AG04450 (cell line): ENCODE results near the gene RD3L. TPM values are rescaled to one million over a fixed set of nuclear protein-coding genes. Genes with fewer than 3 reads are reported as not detected.

Experiments
- CTCF ChIA-PET: fragments of 300-600, 350-600 bp; formaldehyde crosslinking; extraction: SDS; loops from one replicate; lab custom pipeline; 2022; ENCODE audit warnings: antibody characterized with exemption, inconsistent platforms; lab: Charles Lee
- POLR2A ChIA-PET: fragments of 350-600 bp; formaldehyde crosslinking; extraction: SDS; loops from one replicate; lab custom pipeline; 2021; ENCODE audit warnings: antibody characterized with exemption, inconsistent platforms; lab: Yijun Ruan, JAX
- DNase-seq: peaks from one replicate; pipeline ENCODE4 v3.0.0-alpha.2; 2011; ENCODE audit warnings: low read depth, low spot score
- H3K27ac ChIP-seq: one replicate; pipeline ENCODE4 v1.5.1; 2012; ENCODE audit warnings: low read depth, low read length, control low read depth
- H3K27me3 ChIP-seq: one replicate; pipeline ENCODE4 v1.6.0; 2012; ENCODE audit warnings: low read length; ENCODE audit not compliant: control insufficient read depth, insufficient read depth
- H3K4me3 ChIP-seq: 2 replicates; pipeline ENCODE4 v1.5.1; 2011; ENCODE audit warnings: mild to moderate bottlenecking, low read depth, low read length, control low read depth
- H3K9me3 ChIP-seq: 2 replicates; pipeline ENCODE4 v1.5.1; 2012; ENCODE audit warnings: low read length; ENCODE audit not compliant: control insufficient read depth, insufficient read depth
- polyA plus RNA-seq: library from polyadenylated mRNA; depleted of rRNA; stranded (reverse); fragments of >200 nt; gene quantifications from 2 replicates; pipeline ENCODE4 v1.2.3, GENCODE V29; 2011; rRNA removed
- TF ChIP-seq, protein P1 (sequence below): IDR thresholded peaks from 2 replicates; pipeline ENCODE4 v1.5.1; 2011; ENCODE audit warnings: low read depth, low read length, control low read depth, inconsistent platforms

RD3L gene
- polyA plus RNA-seq, 1 experiment: not detected

DNA sequence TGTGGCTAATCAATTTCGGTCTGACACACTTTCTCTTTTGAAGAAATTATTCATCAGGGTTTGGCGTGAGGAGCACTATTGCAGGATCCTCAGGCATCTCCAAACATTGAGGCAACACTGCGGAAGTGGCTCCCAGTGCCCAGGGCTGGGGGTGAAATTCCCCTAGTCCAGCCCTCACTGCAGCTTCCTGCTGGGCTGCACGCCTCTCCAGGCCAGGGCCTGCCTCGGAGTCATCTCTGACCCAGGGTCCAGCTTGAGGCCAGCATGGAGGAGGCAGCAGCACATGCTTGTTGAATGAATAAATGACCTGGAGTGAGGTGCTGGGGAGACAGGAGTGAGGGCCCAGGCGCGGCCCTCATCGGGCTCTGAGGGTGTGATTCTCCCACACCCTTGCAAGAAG is 50.1 kb downstream of the RD3L start:
- peaks cover 7% of the 10 kb centered on the region for H3K9me3 ChIP-seq
- ChIA-PET CTCF (interaction anchor here (4.7 kb wide), 1 partner anchor 9 kb away, joined by 19 read pairs; no protein-coding TSS in a partner anchor), POLR2A (interaction anchor here (0.6 to 0.7 kb wide), 2 partner anchors 24 to 81 kb away, joined by 3 to 8 read pairs; no protein-coding TSS in a partner anchor)
- no peak for DNase-seq
- H3K27ac ChIP-seq: no peak overlapping the region
- TF ChIP-seq, protein P1, sequence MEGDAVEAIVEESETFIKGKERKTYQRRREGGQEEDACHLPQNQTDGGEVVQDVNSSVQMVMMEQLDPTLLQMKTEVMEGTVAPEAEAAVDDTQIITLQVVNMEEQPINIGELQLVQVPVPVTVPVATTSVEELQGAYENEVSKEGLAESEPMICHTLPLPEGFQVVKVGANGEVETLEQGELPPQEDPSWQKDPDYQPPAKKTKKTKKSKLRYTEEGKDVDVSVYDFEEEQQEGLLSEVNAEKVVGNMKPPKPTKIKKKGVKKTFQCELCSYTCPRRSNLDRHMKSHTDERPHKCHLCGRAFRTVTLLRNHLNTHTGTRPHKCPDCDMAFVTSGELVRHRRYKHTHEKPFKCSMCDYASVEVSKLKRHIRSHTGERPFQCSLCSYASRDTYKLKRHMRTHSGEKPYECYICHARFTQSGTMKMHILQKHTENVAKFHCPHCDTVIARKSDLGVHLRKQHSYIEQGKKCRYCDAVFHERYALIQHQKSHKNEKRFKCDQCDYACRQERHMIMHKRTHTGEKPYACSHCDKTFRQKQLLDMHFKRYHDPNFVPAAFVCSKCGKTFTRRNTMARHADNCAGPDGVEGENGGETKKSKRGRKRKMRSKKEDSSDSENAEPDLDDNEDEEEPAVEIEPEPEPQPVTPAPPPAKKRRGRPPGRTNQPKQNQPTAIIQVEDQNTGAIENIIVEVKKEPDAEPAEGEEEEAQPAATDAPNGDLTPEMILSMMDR: no peak
- no peak overlapping the region for H3K4me3 ChIP-seq
- H3K27me3 ChIP-seq: peaks cover 2% of the 10 kb centered on the region

DNA sequence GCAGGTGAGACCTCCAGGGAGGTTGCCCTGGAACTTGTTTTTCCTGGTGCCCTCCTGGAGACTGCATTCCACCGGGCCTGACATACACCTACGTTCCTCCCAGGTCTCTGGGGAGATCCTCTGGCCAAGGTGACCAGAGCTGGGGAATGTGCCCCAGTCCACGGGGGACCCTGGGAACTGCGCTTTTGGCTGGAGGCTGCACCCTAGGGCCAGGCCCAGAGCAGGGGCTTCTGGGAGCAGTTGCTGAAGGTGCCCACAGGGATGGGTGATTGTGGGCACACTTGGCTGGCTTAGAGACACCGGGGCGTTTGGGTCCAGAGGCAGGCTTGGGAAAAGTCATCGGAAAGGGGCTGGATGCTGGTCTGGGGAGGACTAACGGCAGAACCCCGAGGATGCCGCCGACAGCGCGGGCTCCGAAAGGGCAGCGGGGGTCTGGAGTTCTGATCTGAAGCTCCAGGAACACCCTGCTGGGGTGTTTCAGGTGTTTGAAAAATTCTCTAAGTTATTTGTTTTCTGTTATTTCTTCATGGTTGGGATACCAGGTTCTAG is 50.6 kb downstream of the RD3L start:
- Histone ChIP-seq H3K27ac (no peak overlapping the region), H3K9me3 (peaks cover 7% of the 10 kb centered on the region), H3K27me3 (peaks cover 2% of the 10 kb centered on the region), H3K4me3 (no peak overlapping the region)
- DNase-seq: no peak
- TF ChIP-seq, protein P1: no peak
- ChIA-PET POLR2A (interaction anchor here (0.6 kb wide), 1 partner anchor 80 kb away, joined by 3 read pairs; no protein-coding TSS in a partner anchor), CTCF (interaction anchor here (4.7 kb wide), 1 partner anchor 9 kb away, joined by 19 read pairs; no protein-coding TSS in a partner anchor)

GRCh38 chr14:103890821-103891666 is 51.3 kb downstream of the RD3L start:
- Histone ChIP-seq H3K9me3 (peaks cover 1% of the 10 kb centered on the region), H3K4me3 (no peak overlapping the region), H3K27ac (no peak overlapping the region), H3K27me3 (peaks cover 5% of the 10 kb centered on the region)
- POLR2A ChIA-PET: interaction anchor here (0.6 kb wide), 1 partner anchor 79 kb away, joined by 3 read pairs; no protein-coding TSS in a partner anchor
- TF ChIP-seq, protein P1: no peak
- CTCF ChIA-PET: interaction anchor here (4.7 kb wide), 1 partner anchor 10 kb away, joined by 19 read pairs; no protein-coding TSS in a partner anchor
- no peak for DNase-seq

Other genes with a start within 250 kb of the RD3L start
- gene XRCC3, start 227.1 kb downstream of the RD3L start, polyA plus RNA-seq: 4.3 and 4.8 TPM in 2 replicates
- 77.5 and 78.6 TPM in 2 replicates for gene ZFYVE21, start 226.7 kb downstream of the RD3L start, polyA plus RNA-seq
- 0.52 and 0.62 TPM in 2 replicates for gene PPP1R13B, start 95.0 kb downstream of the RD3L start, polyA plus RNA-seq
- gene TDRD9, start 14.1 kb downstream of the RD3L start, polyA plus RNA-seq: 0.05 and 0.11 TPM in 2 replicates
- not detected in 2 replicates for gene ASPG, start 143.2 kb upstream of the RD3L start, polyA plus RNA-seq
- gene KIF26A, start 196.1 kb upstream of the RD3L start, polyA plus RNA-seq: not detected in 2 replicates